Activated naive CD4-positive, alpha-beta T cell treated with anti-CD3 and anti-CD28 coated beads, Interleukin-2, amount 50 U/mL, for 24 hours (primary cell): ENCODE measurements around the gene KCNJ16.

Experiments
- H3K27ac Mint-ChIP-seq: one replicate; pipeline ENCODE4 v1.8.0; 2021; ENCODE audit warnings: mild to moderate bottlenecking, mixed read lengths
- H3K27me3 Mint-ChIP-seq: one replicate; pipeline ENCODE4 v1.8.0; 2021; ENCODE audit warnings: mixed read lengths
- H3K36me3 Mint-ChIP-seq: one replicate; pipeline ENCODE4 v1.8.0; 2021; ENCODE audit warnings: mixed read lengths
- H3K4me1 Mint-ChIP-seq: one replicate; pipeline ENCODE4 v1.8.0; 2021; ENCODE audit warnings: mixed read lengths
- H3K4me3 Mint-ChIP-seq: one replicate; pipeline ENCODE4 v1.8.0; 2021; ENCODE audit warnings: mild to moderate bottlenecking, mixed read lengths
- H3K9me3 Mint-ChIP-seq: one replicate; pipeline ENCODE4 v1.8.0; 2021; ENCODE audit warnings: mixed read lengths

The KCNJ16 gene

DNA sequence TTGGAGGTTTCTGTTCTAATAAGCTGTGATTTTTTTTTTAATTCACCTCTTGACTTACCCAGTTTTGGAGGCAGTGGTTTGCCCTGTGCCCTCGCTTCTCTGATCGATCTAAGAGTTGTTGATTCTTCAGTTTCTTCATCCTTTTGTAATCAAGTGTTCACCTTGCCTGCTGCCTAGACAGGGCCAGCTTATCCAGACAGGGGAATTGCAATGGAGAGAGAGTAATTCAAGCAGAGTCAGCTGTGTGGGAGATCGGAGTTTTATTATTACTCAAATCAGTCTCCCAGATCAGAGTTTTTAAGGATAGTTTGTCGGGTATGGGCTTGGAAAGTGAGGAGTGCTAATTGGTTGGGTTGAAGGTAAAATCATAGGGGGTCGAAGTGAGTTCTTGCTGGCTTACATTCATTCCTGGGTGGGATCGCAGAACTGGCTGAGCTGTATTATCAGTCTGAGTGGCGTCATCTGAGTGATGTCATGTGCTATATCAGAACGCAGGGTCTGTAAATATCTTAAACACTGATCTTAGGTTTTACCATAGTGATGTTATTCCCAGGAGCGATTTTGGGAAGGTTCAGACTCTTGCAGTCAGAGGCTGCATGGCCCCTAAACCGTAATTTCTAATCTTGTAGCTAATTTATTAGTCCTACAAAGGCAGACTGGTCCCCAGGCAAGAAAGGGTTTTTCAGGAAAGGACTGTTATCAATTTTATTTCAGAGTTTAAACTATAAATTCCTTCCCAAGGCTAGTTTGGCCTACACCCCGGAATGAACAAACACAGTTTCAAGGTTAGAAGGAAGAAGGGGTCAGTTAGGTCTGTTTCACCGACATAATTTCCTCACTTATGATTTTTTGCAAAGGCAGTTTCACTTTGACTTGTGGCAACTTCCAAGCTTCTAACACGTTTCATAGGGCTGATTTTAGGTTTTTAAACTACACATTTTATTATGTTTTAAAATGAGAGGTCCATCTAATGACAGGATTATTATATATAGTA is 21.5 kb upstream of the KCNJ16 start:
- Mint-ChIP-seq H3K9me3 (no peaks in the 10 kb centered on the region), H3K36me3 (no peaks in the 10 kb centered on the region)

DNA sequence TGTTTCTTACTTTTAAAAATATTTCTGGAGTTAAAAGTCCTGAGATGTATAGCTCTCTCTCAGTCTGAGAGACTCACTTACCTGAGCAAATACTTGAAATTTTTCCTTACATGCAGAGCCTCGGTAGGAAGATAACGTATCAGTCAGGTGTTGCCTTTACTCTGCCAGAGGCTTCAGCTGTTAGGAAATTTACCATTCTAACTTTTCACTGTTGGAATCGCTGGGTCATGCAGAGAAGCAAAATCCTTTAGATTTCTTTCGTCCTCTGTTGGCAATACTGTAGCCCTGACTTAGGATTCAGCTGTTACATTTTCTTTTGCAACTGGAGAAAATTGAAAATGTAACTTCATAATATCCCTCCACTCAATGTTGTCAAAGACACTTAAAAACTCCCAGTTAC is 20.0 kb upstream of the KCNJ16 start:
- H3K27me3 Mint-ChIP-seq, result no peaks in the 10 kb centered on the region
- no peak overlapping the region for H3K4me3 Mint-ChIP-seq
- no peaks in the 10 kb centered on the region for H3K36me3 Mint-ChIP-seq
- H3K9me3 Mint-ChIP-seq, result no peaks in the 10 kb centered on the region
- no peaks in the 10 kb centered on the region for H3K4me1 Mint-ChIP-seq
- no peak overlapping the region for H3K27ac Mint-ChIP-seq

More for the DNA sequence above, 21.5 kb upstream of the KCNJ16 start:
- Mint-ChIP-seq H3K27ac (no peak overlapping the region), H3K4me1 (no peaks in the 10 kb centered on the region), H3K27me3 (no peaks in the 10 kb centered on the region), H3K4me3 (no peak overlapping the region)

DNA sequence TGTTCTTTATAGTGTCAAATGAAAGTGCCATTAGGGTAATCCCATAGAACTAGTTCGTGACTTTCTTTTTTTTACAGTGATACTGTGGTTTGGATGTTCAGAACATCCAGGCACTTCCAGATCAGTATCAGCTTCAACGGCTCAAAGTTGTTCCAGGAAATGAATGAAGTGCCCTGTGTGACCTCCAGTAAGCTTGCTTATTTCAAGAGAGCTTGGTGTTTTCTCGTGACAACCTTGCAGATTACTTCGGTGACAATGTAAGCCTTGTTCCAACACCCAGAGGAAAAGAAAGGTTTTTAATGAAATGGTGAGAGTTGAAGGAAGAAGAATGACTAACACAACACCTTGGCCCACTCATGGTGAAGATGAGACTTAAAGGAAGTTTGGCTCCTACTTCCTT is 16.0 kb upstream of the KCNJ16 start:
- H3K4me3 Mint-ChIP-seq, result no peak overlapping the region
- H3K36me3 Mint-ChIP-seq, result no peaks in the 10 kb centered on the region
- no peaks in the 10 kb centered on the region for H3K4me1 Mint-ChIP-seq
- no peaks in the 10 kb centered on the region for H3K27me3 Mint-ChIP-seq
- no peak overlapping the region for H3K27ac Mint-ChIP-seq
- H3K9me3 Mint-ChIP-seq, result no peaks in the 10 kb centered on the region

DNA sequence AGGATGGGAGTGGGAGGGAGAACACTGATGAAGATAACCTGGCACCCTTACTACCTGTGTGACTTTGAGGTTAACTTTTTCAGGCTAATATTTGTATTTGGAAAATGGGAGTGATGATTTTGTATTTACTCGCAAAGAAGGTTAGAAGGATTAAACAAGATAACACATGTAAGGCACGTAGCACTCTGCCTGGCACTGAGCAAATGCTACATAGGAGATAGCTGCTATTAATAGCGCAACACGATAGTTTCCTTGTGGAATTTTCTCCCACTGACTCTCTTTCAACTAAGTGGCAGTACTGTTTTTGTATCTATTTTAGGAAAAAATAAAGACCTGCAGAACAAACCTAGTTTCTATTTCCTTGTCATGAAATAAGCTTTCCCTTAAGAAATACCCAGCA is 15.4 kb upstream of the KCNJ16 start:
- Mint-ChIP-seq H3K27me3 (peaks cover 2% of the 10 kb centered on the region), H3K4me1 (no peaks in the 10 kb centered on the region), H3K9me3 (no peaks in the 10 kb centered on the region), H3K27ac (no peak overlapping the region), H3K36me3 (no peaks in the 10 kb centered on the region), H3K4me3 (no peak overlapping the region)

DNA sequence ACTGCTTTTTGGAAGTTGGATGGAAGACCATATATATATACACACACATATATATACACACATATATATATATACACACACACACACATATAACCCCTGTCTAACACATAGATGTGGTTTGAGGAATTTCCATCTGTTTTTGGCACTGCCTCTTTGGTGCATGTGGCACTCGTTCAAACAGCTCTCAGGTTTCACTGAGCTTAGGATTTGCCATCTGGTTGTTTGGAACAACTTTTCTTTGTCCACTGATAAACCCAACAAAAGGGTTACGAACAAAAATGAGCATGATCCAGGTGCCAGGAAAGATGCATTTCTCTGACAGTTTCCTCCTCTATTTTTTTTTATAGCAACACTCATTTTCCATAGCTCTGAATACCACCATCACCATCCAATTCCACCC is 14.6 kb upstream of the KCNJ16 start:
- Mint-ChIP-seq H3K4me1 (no peaks in the 10 kb centered on the region), H3K27ac (no peak overlapping the region), H3K36me3 (no peaks in the 10 kb centered on the region), H3K4me3 (no peak overlapping the region), H3K27me3 (peaks cover 5% of the 10 kb centered on the region), H3K9me3 (no peaks in the 10 kb centered on the region)

DNA sequence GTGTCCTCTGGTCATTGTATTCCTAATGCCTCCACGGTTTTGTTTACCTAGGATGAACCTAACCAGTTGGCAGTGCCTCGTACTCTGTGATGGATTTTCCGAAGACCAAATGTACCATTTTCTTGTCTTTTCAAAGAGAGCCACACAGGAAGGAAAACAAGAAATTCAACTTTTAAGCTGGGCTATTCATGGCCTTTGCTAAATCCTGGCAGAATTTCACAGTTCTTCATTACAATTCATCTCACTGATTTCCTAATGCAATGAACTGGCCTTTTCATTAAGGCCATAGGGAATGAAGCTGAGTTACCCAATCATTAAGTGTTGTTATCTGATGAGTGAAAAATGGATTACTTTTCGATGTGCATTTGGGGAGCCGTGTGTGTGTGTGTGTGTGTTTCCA is 7.9 kb upstream of the KCNJ16 start:
- Mint-ChIP-seq H3K27me3 (peaks cover 10% of the 10 kb centered on the region), H3K9me3 (no peaks in the 10 kb centered on the region), H3K4me3 (no peak overlapping the region), H3K4me1 (no peaks in the 10 kb centered on the region), H3K36me3 (no peaks in the 10 kb centered on the region), H3K27ac (no peak overlapping the region)

DNA sequence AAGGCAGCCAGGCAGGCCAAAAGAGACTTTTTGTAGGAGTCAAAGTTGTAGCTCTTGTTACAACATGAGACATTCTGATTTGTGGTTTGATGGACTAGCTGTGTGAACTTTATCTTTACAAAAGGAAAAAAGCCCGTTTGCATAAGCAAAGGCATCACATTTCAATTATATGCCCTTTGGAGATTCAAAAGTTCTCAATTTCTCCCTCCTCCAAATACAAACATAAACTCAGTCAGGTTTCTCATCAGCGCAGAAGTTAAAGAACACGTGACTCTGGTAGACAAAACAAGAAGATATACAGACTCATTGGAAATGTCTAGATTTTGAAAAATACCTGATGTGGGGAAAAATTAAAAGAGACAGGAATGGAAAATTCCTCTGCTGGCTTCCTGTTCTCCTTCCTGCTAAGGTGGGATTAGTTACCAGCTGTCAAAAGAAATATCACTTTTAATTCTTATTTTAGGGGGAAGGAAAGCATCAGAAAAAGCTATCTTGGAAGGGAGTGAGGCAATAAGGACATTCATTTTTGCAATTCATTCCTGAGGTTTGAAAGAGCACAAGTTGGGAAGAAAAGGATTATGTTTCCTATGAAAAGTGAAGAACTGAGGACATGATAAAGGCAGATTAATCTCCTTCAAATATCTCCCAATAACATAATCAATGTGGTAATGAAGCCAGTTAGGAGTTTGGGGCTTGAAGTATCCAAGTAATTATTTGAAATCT is 4.6 kb upstream of the KCNJ16 start:
- Mint-ChIP-seq H3K27ac (no peak overlapping the region), H3K9me3 (no peaks in the 10 kb centered on the region), H3K27me3 (peaks cover 8% of the 10 kb centered on the region), H3K36me3 (no peaks in the 10 kb centered on the region), H3K4me3 (no peak overlapping the region), H3K4me1 (no peaks in the 10 kb centered on the region)

DNA sequence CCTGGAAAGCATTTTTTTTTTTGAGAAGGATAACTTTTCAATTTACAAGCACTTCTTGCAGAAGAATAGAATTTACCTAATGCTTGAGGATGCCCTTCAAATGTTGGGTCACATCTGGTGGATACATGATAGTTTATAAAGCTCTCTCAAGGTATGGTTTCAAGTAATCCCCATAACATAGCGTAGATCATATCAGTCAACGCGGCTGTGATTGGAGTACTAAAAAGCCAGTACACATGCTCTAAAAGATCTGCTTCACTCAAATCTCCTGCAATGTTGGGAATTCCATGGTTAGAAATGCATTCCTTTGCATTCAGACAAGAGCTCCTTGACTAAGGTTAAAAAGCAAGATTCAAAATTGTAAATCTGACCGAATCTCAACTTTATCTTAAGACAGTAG is 3.9 kb upstream of the KCNJ16 start:
- Mint-ChIP-seq H3K36me3 (no peaks in the 10 kb centered on the region), H3K4me3 (no peak overlapping the region), H3K27me3 (peaks cover 6% of the 10 kb centered on the region), H3K4me1 (no peaks in the 10 kb centered on the region), H3K9me3 (no peaks in the 10 kb centered on the region), H3K27ac (no peak overlapping the region)

DNA sequence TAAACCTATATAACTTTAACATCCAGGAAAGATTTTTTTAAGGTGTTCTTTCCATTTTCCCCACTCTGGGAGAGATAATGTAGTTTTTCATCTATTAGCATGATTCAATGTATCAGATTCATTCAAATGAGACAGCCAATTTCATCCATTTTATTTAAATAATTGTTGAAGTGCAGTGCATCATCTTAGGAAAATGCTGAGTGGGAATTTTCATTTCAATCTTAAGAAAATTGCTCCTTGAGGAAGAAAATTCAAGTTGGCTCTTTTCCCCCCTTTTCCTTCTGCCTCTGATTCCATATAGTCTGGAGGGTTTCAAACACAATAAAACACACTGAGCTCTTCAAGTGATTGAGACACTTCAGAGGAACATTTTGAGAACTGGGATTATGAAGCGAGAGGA is 3.4 kb upstream of the KCNJ16 start:
- Mint-ChIP-seq H3K36me3 (no peaks in the 10 kb centered on the region), H3K9me3 (no peaks in the 10 kb centered on the region), H3K4me1 (no peaks in the 10 kb centered on the region), H3K27me3 (peaks cover 6% of the 10 kb centered on the region), H3K4me3 (no peak overlapping the region), H3K27ac (no peak overlapping the region)

DNA sequence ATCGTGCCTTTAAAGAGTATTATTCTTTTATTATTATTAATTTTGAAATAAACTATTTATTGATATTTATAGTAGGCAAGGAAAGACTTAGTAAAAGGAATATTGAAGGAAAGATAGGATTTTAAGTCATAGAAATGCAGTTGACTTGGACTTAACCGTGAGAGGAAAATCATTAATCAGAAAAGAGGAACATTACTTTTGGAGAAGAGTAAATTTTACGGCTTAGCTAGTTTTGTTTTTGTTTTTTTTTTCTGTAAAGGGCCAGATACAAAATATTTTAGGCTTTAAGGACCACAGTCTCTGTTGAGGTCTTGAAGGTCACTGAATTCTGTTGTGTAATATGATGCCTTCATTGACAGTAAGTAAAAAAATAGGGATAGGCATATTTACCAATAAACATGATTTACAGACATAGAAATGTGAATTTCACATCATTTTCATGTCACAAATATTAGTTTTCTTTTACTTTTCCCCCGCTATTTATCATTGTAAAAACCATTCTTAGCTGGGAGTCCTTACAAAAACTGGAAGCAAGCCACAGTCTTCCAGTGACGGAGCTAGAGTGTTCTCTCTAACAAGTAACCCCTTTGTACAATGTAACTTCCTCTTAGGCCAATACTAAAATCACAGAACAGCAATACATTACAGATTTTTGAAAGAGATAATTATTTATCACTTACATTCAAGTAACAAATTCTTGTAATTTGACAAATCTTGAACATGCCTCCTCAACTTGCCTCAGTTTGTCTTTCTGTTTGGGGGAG is 2.3 kb upstream of the KCNJ16 start:
- no peaks in the 10 kb centered on the region for H3K9me3 Mint-ChIP-seq
- H3K36me3 Mint-ChIP-seq, result no peaks in the 10 kb centered on the region

DNA sequence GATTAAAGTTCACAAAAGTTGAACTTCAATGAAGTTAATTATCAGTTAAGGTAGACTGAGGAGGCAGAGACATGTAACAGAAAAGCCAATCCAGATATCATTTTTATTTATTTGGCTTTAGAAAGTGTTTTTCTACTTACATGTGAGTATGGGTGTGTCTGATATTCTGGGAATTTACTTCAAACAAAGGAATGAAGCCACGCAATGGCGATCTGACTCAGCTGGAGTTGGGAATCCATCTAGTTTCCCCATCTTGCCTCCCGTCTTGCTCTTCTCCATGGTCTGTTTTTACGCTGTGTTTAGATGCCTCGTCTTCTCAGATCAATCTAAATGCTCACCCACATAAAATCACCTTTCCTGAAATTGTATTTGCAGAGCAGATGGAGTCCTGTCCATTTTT is 1.7 kb upstream of the KCNJ16 start:
- H3K9me3 Mint-ChIP-seq, result no peaks in the 10 kb centered on the region
- H3K4me1 Mint-ChIP-seq, result no peaks in the 10 kb centered on the region
- no peak overlapping the region for H3K27ac Mint-ChIP-seq
- H3K27me3 Mint-ChIP-seq, result peaks cover 2% of the 10 kb centered on the region
- no peak overlapping the region for H3K4me3 Mint-ChIP-seq
- no peaks in the 10 kb centered on the region for H3K36me3 Mint-ChIP-seq

More for the DNA sequence above, 2.3 kb upstream of the KCNJ16 start:
- Mint-ChIP-seq H3K4me1 (no peaks in the 10 kb centered on the region), H3K27ac (no peak overlapping the region), H3K4me3 (no peak overlapping the region), H3K27me3 (peaks cover 2% of the 10 kb centered on the region)

DNA sequence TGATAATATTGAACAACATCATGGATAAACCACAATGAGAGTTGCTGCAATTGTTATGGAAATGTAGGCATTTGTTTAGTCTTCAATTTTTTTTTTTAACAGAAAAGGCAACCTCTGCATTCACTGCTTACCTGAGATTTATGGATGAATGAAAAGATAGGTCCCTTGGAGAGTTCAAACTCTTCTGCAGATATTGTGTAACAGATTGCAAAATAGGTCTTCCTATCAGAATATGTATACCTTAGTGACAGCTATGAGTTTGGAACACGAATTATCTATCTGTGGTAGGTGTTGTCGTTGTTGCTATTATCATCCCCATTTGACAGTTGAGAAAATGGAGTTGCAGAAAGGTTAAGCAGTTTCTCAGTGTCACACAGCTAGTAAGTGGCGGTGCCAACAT is 1.2 kb upstream of the KCNJ16 start:
- Mint-ChIP-seq H3K4me1 (no peaks in the 10 kb centered on the region), H3K36me3 (no peaks in the 10 kb centered on the region), H3K9me3 (no peaks in the 10 kb centered on the region), H3K27me3 (peaks cover 2% of the 10 kb centered on the region), H3K27ac (no peak overlapping the region), H3K4me3 (no peak overlapping the region)

DNA sequence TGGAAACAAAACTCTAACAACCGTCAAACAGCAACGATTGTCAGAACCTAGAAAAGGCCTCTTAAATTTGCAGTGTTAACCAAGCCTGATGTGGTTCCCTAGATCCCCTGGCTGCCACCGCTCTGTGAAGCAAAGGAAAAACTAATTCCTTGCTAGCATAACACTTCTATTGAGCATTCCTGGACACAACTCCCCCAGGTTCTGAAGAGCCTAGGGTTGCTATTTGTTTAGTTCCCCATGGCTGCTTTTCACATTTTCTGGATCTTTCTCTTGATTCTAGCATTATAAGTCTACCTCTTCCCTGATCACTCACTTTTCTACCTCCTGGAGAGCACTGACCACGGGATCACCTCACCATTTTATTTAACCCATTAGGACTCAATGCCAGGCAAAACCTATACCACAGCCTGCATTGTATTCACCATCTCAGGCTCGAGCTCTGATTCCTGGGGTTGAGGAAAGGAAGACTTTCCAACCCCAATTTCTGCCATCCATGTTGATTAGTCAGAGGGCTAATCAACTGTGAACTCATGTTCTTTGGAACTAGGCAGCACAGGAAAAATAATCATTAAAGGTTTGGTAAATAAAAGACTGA is 692 bp upstream of the KCNJ16 start:
- H3K4me1 Mint-ChIP-seq, result no peaks in the 10 kb centered on the region
- H3K27ac Mint-ChIP-seq, result no peak overlapping the region
- no peak overlapping the region for H3K4me3 Mint-ChIP-seq

DNA sequence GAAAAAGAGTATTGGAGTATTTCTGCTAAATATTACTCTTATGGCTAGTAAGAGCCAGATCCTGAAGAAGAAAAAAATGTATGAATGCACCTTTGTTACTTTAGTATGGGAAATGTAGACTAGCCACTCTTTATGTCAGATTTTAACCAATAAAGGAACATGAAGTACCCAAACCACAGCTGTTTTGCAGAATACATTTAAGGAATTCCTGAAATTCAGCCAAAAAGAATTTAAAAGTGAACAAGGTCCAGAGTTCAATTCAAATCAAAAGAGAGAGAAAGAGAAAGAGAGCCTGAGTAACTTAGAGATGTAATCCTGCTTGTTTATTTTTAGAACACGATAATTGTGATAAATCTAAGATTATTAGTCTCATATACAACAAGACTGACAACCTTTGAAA is 1.2 kb downstream of the KCNJ16 start:
- Mint-ChIP-seq H3K4me3 (no peak overlapping the region), H3K9me3 (no peaks in the 10 kb centered on the region), H3K27ac (no peak overlapping the region), H3K36me3 (no peaks in the 10 kb centered on the region), H3K4me1 (no peaks in the 10 kb centered on the region), H3K27me3 (peaks cover 2% of the 10 kb centered on the region)

More for the DNA sequence above, 692 bp upstream of the KCNJ16 start:
- Mint-ChIP-seq H3K9me3 (no peaks in the 10 kb centered on the region), H3K36me3 (no peaks in the 10 kb centered on the region), H3K27me3 (peaks cover 2% of the 10 kb centered on the region)

DNA sequence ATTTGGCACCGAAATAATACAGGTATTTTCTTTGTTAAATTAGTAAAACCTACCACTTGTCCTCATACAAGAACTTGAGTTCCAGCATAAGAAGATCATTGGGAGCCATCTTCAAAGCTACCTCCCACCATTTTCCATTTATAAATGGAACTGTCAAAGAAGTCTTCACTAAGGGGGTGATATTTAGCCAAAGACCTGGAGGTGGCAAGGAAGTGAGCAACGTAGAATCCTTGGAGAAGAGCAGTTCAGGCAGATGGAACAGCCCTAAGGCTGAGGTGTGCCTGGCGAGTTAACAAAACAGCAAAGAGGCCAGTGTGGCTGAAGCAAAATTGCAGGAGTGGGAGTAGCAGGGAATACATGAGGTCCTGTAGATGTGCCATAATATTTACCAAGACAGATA is 1.8 kb downstream of the KCNJ16 start:
- Mint-ChIP-seq H3K9me3 (no peaks in the 10 kb centered on the region), H3K4me1 (no peaks in the 10 kb centered on the region), H3K4me3 (no peak overlapping the region), H3K36me3 (no peaks in the 10 kb centered on the region), H3K27me3 (peaks cover 2% of the 10 kb centered on the region), H3K27ac (no peak overlapping the region)
